GM18520 (cell line): ENCODE measurements around the gene ADGRF5.

ENCODE experiments used
- ATAC-seq: cut with Tn5 transposase; IDR thresholded peaks from one replicate; pipeline ENCODE4 v1.9.1; 2021; ENCODE audit not compliant: unreplicated experiment

The ADGRF5 gene

GRCh38 chr6:46932526-46933319 is 11.0 kb upstream of the ADGRF5 start:
- no peak for ATAC-seq

- ATAC-seq, result no peak
Observed at GRCh38 chr6:46931416-46931815, 9.7 kb upstream of the ADGRF5 start.

GRCh38 chr6:46930331-46930730 is 8.6 kb upstream of the ADGRF5 start:
- no peak for ATAC-seq

- ATAC-seq, result no peak
Observed at GRCh38 chr6:46927066-46927465, 5.3 kb upstream of the ADGRF5 start.

GRCh38 chr6:46926481-46926880 is 4.7 kb upstream of the ADGRF5 start:
- no peak for ATAC-seq

- ATAC-seq, result no peak
Observed at GRCh38 chr6:46925563-46926253, 4.0 kb upstream of the ADGRF5 start.

- ATAC-seq, result no peak
Observed at GRCh38 chr6:46923476-46923875, 1.7 kb upstream of the ADGRF5 start.

GRCh38 chr6:46921059-46921458 is 679 bp downstream of the ADGRF5 start:
- no peak for ATAC-seq

GRCh38 chr6:46918806-46919205 is 2.9 kb downstream of the ADGRF5 start:
- ATAC-seq, result no peak

GRCh38 chr6:46917002-46917545 is 4.7 kb downstream of the ADGRF5 start:
- no peak for ATAC-seq

GRCh38 chr6:46915866-46916265 is 5.9 kb downstream of the ADGRF5 start:
- no peak for ATAC-seq

- no peak for ATAC-seq
Observed at GRCh38 chr6:46915380-46915779, 6.4 kb downstream of the ADGRF5 start.

GRCh38 chr6:46914279-46914810 is 7.4 kb downstream of the ADGRF5 start:
- ATAC-seq, result no peak

GRCh38 chr6:46909371-46909770 is 12.4 kb downstream of the ADGRF5 start:
- no peak for ATAC-seq

GRCh38 chr6:46906776-46907175 is 15.0 kb downstream of the ADGRF5 start:
- no peak for ATAC-seq

GRCh38 chr6:46904117-46904516 is 17.6 kb downstream of the ADGRF5 start:
- ATAC-seq, result no peak

- ATAC-seq, result no peak
Observed at GRCh38 chr6:46903175-46903574, 18.6 kb downstream of the ADGRF5 start.

GRCh38 chr6:46901882-46902314 is 19.8 kb downstream of the ADGRF5 start:
- ATAC-seq, result no peak

- no peak for ATAC-seq
Observed at GRCh38 chr6:46900266-46900665, 21.5 kb downstream of the ADGRF5 start.

- ATAC-seq, result no peak
Observed at GRCh38 chr6:46899659-46900058, 22.1 kb downstream of the ADGRF5 start.

GRCh38 chr6:46898006-46898405 is 23.7 kb downstream of the ADGRF5 start:
- ATAC-seq, result no peak

GRCh38 chr6:46896871-46897270 is 24.9 kb downstream of the ADGRF5 start:
- ATAC-seq, result no peak
